CD14-positive monocyte (primary cell): ENCODE results near the gene SDHAF4. TPM values are rescaled to one million over a fixed set of nuclear protein-coding genes. Genes with fewer than 3 reads are reported as not detected.

Experiments used
- DNase-seq, 3 donors: peaks; one replicate each; pipeline ENCODE4 v3.0.0-alpha.2; 2011 to 2022
- H2AFZ ChIP-seq: 2 replicates; pipeline ENCODE4 v1.6.0; 2012; ENCODE audit warnings: mild to moderate bottlenecking, low read depth, low read length, inconsistent platforms; ENCODE audit not compliant: insufficient read depth, poor library complexity, severe bottlenecking
- H3K27ac ChIP-seq, 2 donors: 1 replicate in 1 of 2; 2 replicates in 1 of 2; pipeline ENCODE4 v1.5.1; 2012 to 2013; ENCODE audit warnings: low read length in 2 of 2, control low read depth in 1 of 2, inconsistent platforms in 1 of 2, low read depth in 1 of 2, mild to moderate bottlenecking in 1 of 2
- H3K27me3 ChIP-seq, 2 donors: one replicate each; pipeline versions ENCODE4 v1.6.0 to v1.6.1; 2011 to 2013; ENCODE audit warnings: low read length in 2 of 2; ENCODE audit not compliant: control insufficient read depth in 2 of 2, insufficient read depth in 2 of 2
- H3K36me3 ChIP-seq, 2 donors: replicated peaks in 1 of 2; 1 replicate in 1 of 2; 2 replicates in 1 of 2; pipeline versions ENCODE4 v1.5.1 to v1.6.1; 2012 to 2013; ENCODE audit warnings: low read length in 2 of 2, control low read depth in 1 of 2, inconsistent platforms in 1 of 2, mild to moderate bottlenecking in 1 of 2; ENCODE audit not compliant: insufficient read depth in 2 of 2, control insufficient read depth in 1 of 2
- H3K4me1 ChIP-seq, 2 donors: 1 replicate in 1 of 2; 2 replicates in 1 of 2; pipeline versions ENCODE4 v1.5.1 to v1.6.1; 2012 to 2013; ENCODE audit warnings: low read length in 2 of 2, control low read depth in 1 of 2, inconsistent platforms in 1 of 2, mild to moderate bottlenecking in 1 of 2, moderate library complexity in 1 of 2; ENCODE audit not compliant: insufficient read depth in 2 of 2, control insufficient read depth in 1 of 2
- H3K4me2 ChIP-seq: replicated peaks from 2 replicates; pipeline ENCODE3; 2012; ENCODE audit warnings: low read length, moderate library complexity, mild to moderate bottlenecking; ENCODE audit not compliant: poor library complexity, severe bottlenecking; ENCODE audit errors: extremely low read depth
- H3K4me3 ChIP-seq, 3 experiments: fragments of 200-600 bp in 1 of 3; sonication (generic) in 1 of 3; replicated peaks in 1 of 3; 1 replicate in 2 of 3; 2 replicates in 1 of 3; pipeline ENCODE4 v1.5.1; 2011 to 2013; ENCODE audit warnings: low read length in 3 of 3, mild to moderate bottlenecking in 3 of 3, control low read depth in 2 of 3, low read depth in 2 of 3, inconsistent platforms in 1 of 3, moderate library complexity in 1 of 3
- H3K79me2 ChIP-seq: 2 replicates; pipeline ENCODE4 v1.6.0; 2012; ENCODE audit warnings: mild to moderate bottlenecking, control low read depth, inconsistent platforms, low read length, moderate library complexity; ENCODE audit not compliant: insufficient read depth
- H3K9ac ChIP-seq: 2 replicates; pipeline ENCODE4 v1.6.0; 2017; ENCODE audit warnings: low read length, mild to moderate bottlenecking; ENCODE audit not compliant: insufficient read depth, poor library complexity, severe bottlenecking
- H3K9me3 ChIP-seq, 2 donors: replicated peaks in 1 of 2; 1 replicate in 1 of 2; 2 replicates in 1 of 2; pipeline versions ENCODE4 v1.5.1 to v1.6.1; 2012 to 2013; ENCODE audit warnings: low read length in 2 of 2, control low read depth in 1 of 2; ENCODE audit not compliant: control insufficient read depth in 1 of 2, insufficient read depth in 1 of 2
- H4K20me1 ChIP-seq: 2 replicates; pipeline ENCODE4 v1.6.0; 2012; ENCODE audit warnings: mild to moderate bottlenecking, low read length, control low read depth, moderate library complexity; ENCODE audit not compliant: insufficient read depth
- H3K27ac Mint-ChIP-seq, 7 donors: one replicate each; pipeline ENCODE4 v1.8.0; 2020; ENCODE audit warnings: mild to moderate bottlenecking in 7 of 7, mixed read lengths in 7 of 7, moderate library complexity in 6 of 7, inconsistent platforms in 2 of 7
- H3K27me3 Mint-ChIP-seq, 3 donors: one replicate each; pipeline ENCODE4 v1.8.0; 2021 to 2022; ENCODE audit warnings: low read depth in 3 of 3, mild to moderate bottlenecking in 3 of 3, mixed read lengths in 3 of 3, moderate library complexity in 3 of 3, inconsistent platforms in 1 of 3
- H3K36me3 Mint-ChIP-seq, 2 donors: one replicate each; pipeline ENCODE4 v1.8.0; 2020; ENCODE audit warnings: mixed read lengths in 2 of 2, inconsistent platforms in 1 of 2, mild to moderate bottlenecking in 1 of 2
- H3K4me1 Mint-ChIP-seq: one replicate; pipeline ENCODE4 v1.8.0; 2020; ENCODE audit warnings: mild to moderate bottlenecking, mixed read lengths
- H3K4me3 Mint-ChIP-seq, 2 donors: one replicate each; pipeline ENCODE4 v1.8.0; 2020; ENCODE audit warnings: mild to moderate bottlenecking in 2 of 2, mixed read lengths in 2 of 2, moderate library complexity in 1 of 2
- H3K9me3 Mint-ChIP-seq, 7 donors: one replicate each; pipeline ENCODE4 v1.8.0; 2020 to 2022; ENCODE audit warnings: mixed read lengths in 7 of 7, mild to moderate bottlenecking in 6 of 7, moderate library complexity in 6 of 7, inconsistent platforms in 2 of 7
- WGBS: methylation state at CpG from one replicate; pipeline ENCODE4 v1.1.5; 2013; ENCODE audit warnings: missing lambda C conversion rate; ENCODE audit not compliant: insufficient coverage; 5-methylcytosine and 5-hydroxymethylcytosine counted together
- intact Hi-C, 2 donors: fragments of 100-400 bp; cut with micrococcal nuclease; formaldehyde crosslinking; loops; one replicate each; pipeline versions ENCODE4 v1.15.0 to v1.15.1; 2023
- polyA plus RNA-seq, 3 donors: library from polyadenylated mRNA; depleted of rRNA in 1 of 3; unstranded in 2 of 3; stranded (reverse) in 1 of 3; fragments of 300-500 nt in 2 of 3; fragments of >200 nt in 1 of 3; fragmentation: Illumina TruSeq in 2 of 3; gene quantifications; 1 replicate in 2 of 3; 2 replicates in 1 of 3; pipeline ENCODE4 v1.2.3, GENCODE V29; 2012 to 2021
- TF ChIP-seq, protein P1 (sequence below): fragments of 200-600 bp; IDR thresholded peaks from one replicate; pipeline ENCODE4 v1.8.0; 2022; ENCODE audit warnings: antibody characterized with exemption, mild to moderate bottlenecking

SDHAF4 gene
- polyA plus RNA-seq, 3 donors = 1.5 to 8.3 (median 7.4) TPM

DNA sequence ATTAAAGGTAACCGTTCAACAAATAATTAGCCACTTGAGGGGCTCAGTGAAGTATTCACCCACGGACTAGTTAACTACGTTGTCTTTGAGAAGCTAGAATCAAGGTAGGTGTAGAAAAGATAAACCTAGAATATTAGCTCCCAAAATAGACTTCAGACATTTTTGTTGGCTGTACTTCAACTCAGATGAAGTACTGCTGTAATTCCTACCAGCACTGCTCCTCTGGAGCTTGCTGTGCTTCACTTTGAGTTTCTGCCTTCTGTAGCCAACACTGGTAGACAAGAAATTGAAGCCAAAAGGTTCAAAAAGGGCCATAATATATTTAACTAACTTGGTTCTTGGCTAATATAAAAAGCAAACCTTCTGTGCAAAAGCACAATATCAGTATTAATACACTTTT lies 18.8 kb upstream of the SDHAF4 start:
- Mint-ChIP-seq H3K4me3 (no peak overlapping the region), H3K27ac (no peak overlapping the region), H3K4me1 (no peaks in the 10 kb centered on the region), H3K36me3 (peaks cover 6 to 12% of the 10 kb centered on the region in 2 donors), H3K27me3 (no peaks in the 10 kb centered on the region), H3K9me3 (no peaks in the 10 kb centered on the region)
- Histone ChIP-seq H3K4me2 (no peak overlapping the region), H2AFZ (no peak overlapping the region), H3K9ac (no peak overlapping the region), H3K27me3 (no peaks in the 10 kb centered on the region), H3K9me3 (no peaks in the 10 kb centered on the region), H3K4me3 (no peak overlapping the region), H3K27ac (no peak overlapping the region), H4K20me1 (no peaks in the 10 kb centered on the region), H3K79me2 (no peaks in the 10 kb centered on the region), H3K36me3 (no peaks in the 10 kb centered on the region), H3K4me1 (no peaks in the 10 kb centered on the region)
- intact Hi-C loops = no loop called here
- TF ChIP-seq, protein P1, sequence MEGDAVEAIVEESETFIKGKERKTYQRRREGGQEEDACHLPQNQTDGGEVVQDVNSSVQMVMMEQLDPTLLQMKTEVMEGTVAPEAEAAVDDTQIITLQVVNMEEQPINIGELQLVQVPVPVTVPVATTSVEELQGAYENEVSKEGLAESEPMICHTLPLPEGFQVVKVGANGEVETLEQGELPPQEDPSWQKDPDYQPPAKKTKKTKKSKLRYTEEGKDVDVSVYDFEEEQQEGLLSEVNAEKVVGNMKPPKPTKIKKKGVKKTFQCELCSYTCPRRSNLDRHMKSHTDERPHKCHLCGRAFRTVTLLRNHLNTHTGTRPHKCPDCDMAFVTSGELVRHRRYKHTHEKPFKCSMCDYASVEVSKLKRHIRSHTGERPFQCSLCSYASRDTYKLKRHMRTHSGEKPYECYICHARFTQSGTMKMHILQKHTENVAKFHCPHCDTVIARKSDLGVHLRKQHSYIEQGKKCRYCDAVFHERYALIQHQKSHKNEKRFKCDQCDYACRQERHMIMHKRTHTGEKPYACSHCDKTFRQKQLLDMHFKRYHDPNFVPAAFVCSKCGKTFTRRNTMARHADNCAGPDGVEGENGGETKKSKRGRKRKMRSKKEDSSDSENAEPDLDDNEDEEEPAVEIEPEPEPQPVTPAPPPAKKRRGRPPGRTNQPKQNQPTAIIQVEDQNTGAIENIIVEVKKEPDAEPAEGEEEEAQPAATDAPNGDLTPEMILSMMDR = no peak
- DNase-seq = no peak
- no CpG with 5 or more reads among the region's 3 CpGs for WGBS

- H3K27me3 Mint-ChIP-seq = peaks cover 0 to 1% (median 0%) of the 10 kb centered on the region in 3 donors
- no peak overlapping the region for H3K27ac ChIP-seq
- no peak overlapping the region for H2AFZ ChIP-seq
- intact Hi-C loops = no loop called here
- H3K9me3 ChIP-seq = no peaks in the 10 kb centered on the region
- H3K36me3 Mint-ChIP-seq = peaks cover 6 to 11% of the 10 kb centered on the region in 2 donors
- no peak overlapping the region for H3K9ac ChIP-seq
- H3K4me1 ChIP-seq = no peaks in the 10 kb centered on the region
- H3K27me3 ChIP-seq = no peaks in the 10 kb centered on the region
- no peaks in the 10 kb centered on the region for H3K79me2 ChIP-seq
- TF ChIP-seq, protein P1 = no peak
- H3K9me3 Mint-ChIP-seq = no peaks in the 10 kb centered on the region
- no peak overlapping the region for H3K27ac Mint-ChIP-seq
- no peak overlapping the region for H3K4me3 Mint-ChIP-seq
- no peaks in the 10 kb centered on the region for H3K36me3 ChIP-seq
- H3K4me2 ChIP-seq = no peak overlapping the region
- no peaks in the 10 kb centered on the region for H3K4me1 Mint-ChIP-seq
- H3K4me3 ChIP-seq = no peak overlapping the region
- DNase-seq = no peak
- no peaks in the 10 kb centered on the region for H4K20me1 ChIP-seq
These were observed 17.4 kb upstream of the SDHAF4 start for GRCh38 chr6:70549327-70549726.
